ENCODE results near the gene AP3S1. TPM values are rescaled to one million over a fixed set of nuclear protein-coding genes. Genes with fewer than 3 reads are reported as not detected.

The AP3S1 gene
- total RNA-seq, 1 donor from 2014 or later: 74.8 TPM

DNA sequence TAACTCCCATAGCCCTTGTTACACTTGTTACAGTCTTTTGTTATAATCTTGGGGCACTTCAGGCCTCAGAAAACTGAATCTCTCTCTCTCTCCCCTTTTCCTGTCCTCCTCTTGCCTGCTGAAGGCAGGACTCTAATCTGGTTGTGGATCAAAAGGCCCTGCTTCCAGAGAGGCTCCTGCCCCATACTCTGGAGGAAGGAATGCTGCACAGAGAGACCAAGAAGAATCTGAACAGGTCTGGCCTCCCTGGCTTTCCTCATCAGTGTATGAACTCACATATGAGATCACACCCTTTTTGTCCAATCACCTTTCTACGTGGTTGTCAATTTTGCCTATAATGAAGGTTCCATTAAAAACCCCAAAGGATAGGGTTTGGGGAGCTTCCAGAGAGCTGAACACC, 94.3 kb downstream of the AP3S1 start:
- H3K27me3 Mint-ChIP-seq (ENCODE audit: low read depth): peaks cover 3% of the 10 kb centered on the region
- H3K4me1 Mint-ChIP-seq (ENCODE audit: low read depth): no peaks in the 10 kb centered on the region
- no peaks in the 10 kb centered on the region for H3K9me3 Mint-ChIP-seq
- no peak overlapping the region for H3K27ac Mint-ChIP-seq
- H3K36me3 Mint-ChIP-seq (ENCODE audit: low read depth): no peaks in the 10 kb centered on the region
- no peak overlapping the region for H3K4me3 Mint-ChIP-seq (ENCODE audit: low read depth)
- no peak for DNase-seq (ENCODE audit: low spot score)
- intact Hi-C loops (cut with micrococcal nuclease): no loop called here

- H3K4me3 Mint-ChIP-seq (ENCODE audit: low read depth): no peak overlapping the region
- H3K36me3 Mint-ChIP-seq (ENCODE audit: low read depth): no peaks in the 10 kb centered on the region
- H3K4me1 Mint-ChIP-seq (ENCODE audit: low read depth): no peaks in the 10 kb centered on the region
- peaks cover 4% of the 10 kb centered on the region for H3K9me3 Mint-ChIP-seq
- no peak for DNase-seq (ENCODE audit: low spot score)
- intact Hi-C loops (cut with micrococcal nuclease): no loop called here
- peaks cover 3% of the 10 kb centered on the region for H3K27me3 Mint-ChIP-seq (ENCODE audit: low read depth)
- H3K27ac Mint-ChIP-seq: no peak overlapping the region
Observed at GRCh38 chr5:115939059-115939458, 97.3 kb downstream of the AP3S1 start.

GRCh38 chr5:115940080-115940810, 98.5 kb downstream of the AP3S1 start:
- Mint-ChIP-seq H3K27ac (no peak overlapping the region), H3K36me3 (ENCODE audit: low read depth) (no peaks in the 10 kb centered on the region), H3K9me3 (peaks cover 4% of the 10 kb centered on the region), H3K27me3 (ENCODE audit: low read depth) (peaks cover 3% of the 10 kb centered on the region), H3K4me3 (ENCODE audit: low read depth) (no peak overlapping the region), H3K4me1 (ENCODE audit: low read depth) (no peaks in the 10 kb centered on the region)
- DNase-seq (ENCODE audit: low spot score): no peak
- intact Hi-C loops (cut with micrococcal nuclease): no loop called here

DNA sequence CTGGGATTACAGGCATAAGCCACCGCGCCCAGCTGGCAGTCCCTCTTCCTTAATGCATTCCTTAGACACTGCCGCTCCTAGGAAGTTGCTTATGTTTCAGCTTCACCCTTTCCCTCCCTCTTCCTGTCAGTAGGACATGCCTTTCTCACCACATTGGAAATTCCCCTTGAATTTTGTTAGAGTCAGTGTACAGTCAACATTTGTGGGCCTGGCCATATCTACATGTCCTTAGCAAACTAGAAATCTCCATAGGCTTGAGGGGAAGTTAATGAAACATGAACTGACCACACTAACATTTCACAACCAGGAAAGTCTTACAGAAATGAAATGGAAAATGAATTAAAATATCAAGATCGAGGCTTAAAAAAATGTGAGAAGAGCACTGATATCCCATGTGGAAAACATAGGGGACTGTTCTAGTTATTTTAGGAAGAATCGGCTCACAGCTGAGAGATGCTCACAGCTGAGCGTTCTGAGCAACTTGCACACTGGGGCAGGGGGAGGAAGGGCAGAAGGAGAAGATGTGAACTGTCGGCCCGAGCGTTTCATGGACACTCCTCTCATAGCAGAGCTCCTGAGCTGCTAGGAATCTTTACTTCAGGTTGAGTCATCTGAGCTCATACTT, 99.4 kb downstream of the AP3S1 start:
- peaks cover 3% of the 10 kb centered on the region for H3K27me3 Mint-ChIP-seq (ENCODE audit: low read depth)
- peaks cover 4% of the 10 kb centered on the region for H3K9me3 Mint-ChIP-seq
- no peak overlapping the region for H3K4me3 Mint-ChIP-seq (ENCODE audit: low read depth)
- no peaks in the 10 kb centered on the region for H3K36me3 Mint-ChIP-seq (ENCODE audit: low read depth)
- DNase-seq (ENCODE audit: low spot score): no peak
- intact Hi-C loops (cut with micrococcal nuclease): no loop called here
- no peaks in the 10 kb centered on the region for H3K4me1 Mint-ChIP-seq (ENCODE audit: low read depth)
- no peak overlapping the region for H3K27ac Mint-ChIP-seq

GRCh38 chr5:115944501-115944900, 102.8 kb downstream of the AP3S1 start:
- intact Hi-C loops (cut with micrococcal nuclease): no loop called here
- no peaks in the 10 kb centered on the region for H3K36me3 Mint-ChIP-seq (ENCODE audit: low read depth)
- H3K9me3 Mint-ChIP-seq: peaks cover 4% of the 10 kb centered on the region
- H3K4me1 Mint-ChIP-seq (ENCODE audit: low read depth): no peaks in the 10 kb centered on the region
- DNase-seq (ENCODE audit: low spot score): no peak
- H3K27me3 Mint-ChIP-seq (ENCODE audit: low read depth): peaks cover 3% of the 10 kb centered on the region
- no peak overlapping the region for H3K4me3 Mint-ChIP-seq (ENCODE audit: low read depth)
- H3K27ac Mint-ChIP-seq: no peak overlapping the region

DNA sequence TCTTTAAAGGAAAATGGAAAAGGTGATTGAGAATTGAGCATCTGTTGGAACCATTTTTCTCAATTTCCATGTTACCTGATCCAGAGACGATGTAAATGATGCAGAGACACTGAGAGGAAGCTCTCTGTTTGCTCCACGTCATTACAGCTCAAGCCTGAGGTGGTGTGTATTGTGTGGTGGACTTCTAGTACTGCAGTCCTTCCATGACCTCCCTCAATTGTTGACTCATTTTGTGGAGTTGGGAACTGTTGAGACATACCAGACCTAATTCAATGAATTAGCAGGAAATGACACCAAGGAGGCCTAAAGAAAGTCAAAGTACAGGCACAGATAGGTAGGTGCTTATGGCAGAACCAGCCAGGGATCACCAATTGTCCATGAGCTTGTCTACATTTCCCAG, 104.9 kb downstream of the AP3S1 start:
- H3K36me3 Mint-ChIP-seq (ENCODE audit: low read depth): no peaks in the 10 kb centered on the region
- peaks cover 4% of the 10 kb centered on the region for H3K9me3 Mint-ChIP-seq
- H3K27me3 Mint-ChIP-seq (ENCODE audit: low read depth): peaks cover 3% of the 10 kb centered on the region
- intact Hi-C loops (cut with micrococcal nuclease): no loop called here
- no peak overlapping the region for H3K4me3 Mint-ChIP-seq (ENCODE audit: low read depth)
- no peak overlapping the region for H3K27ac Mint-ChIP-seq
- DNase-seq (ENCODE audit: low spot score): no peak
- no peaks in the 10 kb centered on the region for H3K4me1 Mint-ChIP-seq (ENCODE audit: low read depth)

DNA sequence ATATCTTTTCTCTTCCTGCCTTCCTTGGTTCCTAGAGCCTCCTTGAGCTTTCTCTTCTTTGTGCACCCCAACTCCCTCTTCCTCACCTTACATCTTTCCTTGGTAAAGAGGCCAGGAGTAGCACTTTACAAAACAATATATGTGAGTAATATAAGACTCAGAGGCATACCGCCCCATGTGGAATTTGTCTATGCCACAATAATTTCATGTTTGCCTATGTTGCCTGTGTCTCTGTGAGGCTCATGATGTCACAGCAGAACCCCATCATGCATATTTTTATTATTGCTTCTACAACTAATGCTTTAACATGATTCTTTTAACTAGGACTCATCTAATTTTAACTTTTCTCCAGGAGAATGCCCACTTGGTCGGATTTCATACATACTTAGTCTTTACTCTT, 105.5 kb downstream of the AP3S1 start:
- Mint-ChIP-seq H3K4me3 (ENCODE audit: low read depth) (no peak overlapping the region), H3K9me3 (peaks cover 2% of the 10 kb centered on the region), H3K27ac (no peak overlapping the region), H3K4me1 (ENCODE audit: low read depth) (no peaks in the 10 kb centered on the region), H3K27me3 (ENCODE audit: low read depth) (peaks cover 7% of the 10 kb centered on the region), H3K36me3 (ENCODE audit: low read depth) (no peaks in the 10 kb centered on the region)
- intact Hi-C loops (cut with micrococcal nuclease): no loop called here
- DNase-seq (ENCODE audit: low spot score): no peak

GRCh38 chr5:115948091-115948534, 106.4 kb downstream of the AP3S1 start:
- Mint-ChIP-seq H3K27ac (no peak overlapping the region), H3K27me3 (ENCODE audit: low read depth) (peaks cover 8% of the 10 kb centered on the region), H3K9me3 (no peaks in the 10 kb centered on the region), H3K4me3 (ENCODE audit: low read depth) (no peak overlapping the region), H3K36me3 (ENCODE audit: low read depth) (no peaks in the 10 kb centered on the region), H3K4me1 (ENCODE audit: low read depth) (no peaks in the 10 kb centered on the region)
- DNase-seq (ENCODE audit: low spot score): no peak
- intact Hi-C loops (cut with micrococcal nuclease): no loop called here

DNA sequence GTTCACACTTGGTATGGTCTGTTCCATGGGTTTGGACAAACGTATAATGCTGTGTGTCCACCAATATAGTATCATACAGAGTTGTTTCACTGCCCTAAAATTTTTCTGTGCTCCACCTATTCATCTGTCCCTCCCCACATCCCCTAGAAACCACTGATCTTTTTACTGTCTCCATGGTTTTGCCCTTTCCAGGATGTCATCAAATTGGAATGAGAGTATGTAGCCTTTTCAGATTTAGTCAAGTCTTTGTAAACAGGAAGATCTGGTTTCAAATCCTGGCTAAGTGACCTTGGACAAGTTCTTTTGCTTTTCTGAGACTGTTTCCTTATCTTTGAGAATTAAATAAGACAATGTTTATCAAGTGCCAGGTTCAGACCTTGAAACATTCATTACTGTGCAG, 107.4 kb downstream of the AP3S1 start:
- Mint-ChIP-seq H3K9me3 (no peaks in the 10 kb centered on the region), H3K4me1 (ENCODE audit: low read depth) (no peaks in the 10 kb centered on the region), H3K4me3 (ENCODE audit: low read depth) (no peak overlapping the region), H3K27ac (no peak overlapping the region), H3K36me3 (ENCODE audit: low read depth) (no peaks in the 10 kb centered on the region), H3K27me3 (ENCODE audit: low read depth) (peaks cover 10% of the 10 kb centered on the region)
- no peak for DNase-seq (ENCODE audit: low spot score)
- intact Hi-C loops (cut with micrococcal nuclease): no loop called here

GRCh38 chr5:115952588-115952987, 110.9 kb downstream of the AP3S1 start:
- H3K27ac Mint-ChIP-seq: no peak overlapping the region
- DNase-seq (ENCODE audit: low spot score): no peak
- H3K4me1 Mint-ChIP-seq (ENCODE audit: low read depth): no peaks in the 10 kb centered on the region
- intact Hi-C loops (cut with micrococcal nuclease): no loop called here
- H3K9me3 Mint-ChIP-seq: no peaks in the 10 kb centered on the region
- H3K4me3 Mint-ChIP-seq (ENCODE audit: low read depth): no peak overlapping the region
- H3K36me3 Mint-ChIP-seq (ENCODE audit: low read depth): no peaks in the 10 kb centered on the region
- peaks cover 12% of the 10 kb centered on the region for H3K27me3 Mint-ChIP-seq (ENCODE audit: low read depth)

GRCh38 chr5:115954144-115954543, 112.4 kb downstream of the AP3S1 start:
- intact Hi-C loops (cut with micrococcal nuclease): no loop called here
- peaks cover 17% of the 10 kb centered on the region for H3K27me3 Mint-ChIP-seq (ENCODE audit: low read depth)

DNA sequence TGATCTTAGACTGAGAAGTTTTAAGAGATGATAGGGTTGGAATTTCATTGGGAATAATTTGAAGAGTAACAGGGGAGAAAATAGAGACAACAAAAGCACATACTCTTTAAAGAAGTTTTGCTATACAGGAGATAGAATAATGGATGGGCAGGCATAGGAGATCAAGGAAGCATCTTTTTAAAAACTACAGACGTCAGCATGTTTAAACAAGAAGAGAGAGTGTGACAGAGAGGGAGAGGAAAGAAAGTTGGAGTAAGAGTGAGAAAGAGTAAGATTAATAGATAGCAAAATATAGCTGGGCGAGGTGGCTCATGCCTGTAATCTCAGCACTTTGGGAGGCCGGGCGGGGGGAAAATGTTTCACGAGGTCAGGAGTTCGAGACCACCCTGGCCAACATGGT, 115.2 kb downstream of the AP3S1 start:
- H3K27me3 Mint-ChIP-seq (ENCODE audit: low read depth): peaks cover 34% of the 10 kb centered on the region
- DNase-seq (ENCODE audit: low spot score): no peak
- H3K27ac Mint-ChIP-seq: no peak overlapping the region
- H3K4me1 Mint-ChIP-seq (ENCODE audit: low read depth): no peaks in the 10 kb centered on the region
- no peak overlapping the region for H3K4me3 Mint-ChIP-seq (ENCODE audit: low read depth)
- no peaks in the 10 kb centered on the region for H3K36me3 Mint-ChIP-seq (ENCODE audit: low read depth)
- no peaks in the 10 kb centered on the region for H3K9me3 Mint-ChIP-seq
- intact Hi-C loops (cut with micrococcal nuclease): no loop called here

More at GRCh38 chr5:115954144-115954543, 112.4 kb downstream of the AP3S1 start:
- no peaks in the 10 kb centered on the region for H3K36me3 Mint-ChIP-seq (ENCODE audit: low read depth)
- no peak overlapping the region for H3K4me3 Mint-ChIP-seq (ENCODE audit: low read depth)
- DNase-seq (ENCODE audit: low spot score): no peak
- no peaks in the 10 kb centered on the region for H3K4me1 Mint-ChIP-seq (ENCODE audit: low read depth)
- no peaks in the 10 kb centered on the region for H3K9me3 Mint-ChIP-seq
- no peak overlapping the region for H3K27ac Mint-ChIP-seq

DNA sequence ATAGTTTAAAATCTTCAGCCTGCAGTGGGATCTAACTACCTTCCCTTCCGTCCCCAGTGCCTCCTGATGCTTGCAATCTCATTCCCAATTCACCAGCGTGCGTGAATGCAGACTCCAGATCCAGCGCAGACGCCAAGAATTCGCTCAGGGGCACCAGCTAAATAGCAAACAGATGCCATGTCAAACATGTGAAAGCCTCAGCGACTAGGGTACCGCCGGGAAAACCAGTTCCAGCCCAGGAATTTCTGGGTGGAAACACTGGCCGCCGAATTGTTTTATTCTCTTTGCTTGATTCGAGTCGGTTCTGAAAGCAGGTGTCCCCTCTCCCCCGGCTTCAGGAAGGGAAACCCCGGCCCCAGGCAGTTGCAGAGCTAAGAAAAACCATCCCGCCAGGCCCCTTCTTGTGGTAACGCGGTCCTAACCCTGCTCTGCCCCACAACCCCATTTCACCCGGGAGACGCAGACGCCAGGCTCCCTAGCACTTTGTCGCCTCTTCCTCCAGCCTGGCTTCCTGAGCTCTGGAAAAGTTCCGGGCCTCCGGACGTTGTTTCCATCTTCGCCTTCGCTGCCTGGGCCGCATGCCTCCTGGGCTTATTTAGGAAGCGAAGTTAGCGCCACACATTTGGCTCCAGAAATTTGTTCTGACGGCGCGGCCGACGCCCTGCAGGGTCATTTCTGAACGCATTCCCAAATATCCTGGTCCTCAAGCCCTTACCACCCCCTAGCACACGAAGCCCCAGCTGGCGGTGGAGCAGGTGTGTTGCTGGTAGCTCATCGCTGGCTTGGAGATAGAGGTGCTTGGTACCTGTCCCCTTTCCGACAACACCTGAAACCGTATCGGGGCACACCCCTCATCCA, 119.9 kb downstream of the AP3S1 start:
- Mint-ChIP-seq H3K27me3 (ENCODE audit: low read depth) (peaks cover 61% of the 10 kb centered on the region), H3K4me3 (ENCODE audit: low read depth) (no peak overlapping the region), H3K9me3 (no peaks in the 10 kb centered on the region), H3K4me1 (ENCODE audit: low read depth) (no peaks in the 10 kb centered on the region), H3K36me3 (ENCODE audit: low read depth) (no peaks in the 10 kb centered on the region), H3K27ac (no peak overlapping the region)
- intact Hi-C loops (cut with micrococcal nuclease): loop anchor here (2.0 kb wide), 1 partner anchor 611 kb away; no protein-coding TSS in a partner anchor
- DNase-seq (ENCODE audit: low spot score): no peak

Measured in activated T-helper 2 cell treated with anti-CD3 and anti-CD28 coated beads, Interferon-gamma antibody, Interleukin-2, Interleukin-4, amounts not matched to agents 10 μg/mL and 5 μg/mL and 100 μg/mL, durations not matched to agents 14 hours and 24 hours and 36 hours (primary cell).